LNCaP clone FGC (cell line): ENCODE measurements around the gene ADRB1.

Source experiments
- DNase-seq: peaks from one replicate; pipeline ENCODE4 v3.0.0-alpha.2; 2011; ENCODE audit warnings: low read depth
- H3K4me3 ChIP-seq: 2 replicates; pipeline ENCODE4 v1.5.1; 2011; ENCODE audit warnings: mild to moderate bottlenecking, low read depth, low read length, control low read depth
- TF ChIP-seq, protein P1 (sequence below): IDR thresholded peaks from 2 replicates; pipeline ENCODE4 v1.5.1; 2012; ENCODE audit warnings: mild to moderate bottlenecking; ENCODE audit not compliant: control insufficient read depth, insufficient read depth; ENCODE audit errors: extremely low read depth

The ADRB1 gene

DNA sequence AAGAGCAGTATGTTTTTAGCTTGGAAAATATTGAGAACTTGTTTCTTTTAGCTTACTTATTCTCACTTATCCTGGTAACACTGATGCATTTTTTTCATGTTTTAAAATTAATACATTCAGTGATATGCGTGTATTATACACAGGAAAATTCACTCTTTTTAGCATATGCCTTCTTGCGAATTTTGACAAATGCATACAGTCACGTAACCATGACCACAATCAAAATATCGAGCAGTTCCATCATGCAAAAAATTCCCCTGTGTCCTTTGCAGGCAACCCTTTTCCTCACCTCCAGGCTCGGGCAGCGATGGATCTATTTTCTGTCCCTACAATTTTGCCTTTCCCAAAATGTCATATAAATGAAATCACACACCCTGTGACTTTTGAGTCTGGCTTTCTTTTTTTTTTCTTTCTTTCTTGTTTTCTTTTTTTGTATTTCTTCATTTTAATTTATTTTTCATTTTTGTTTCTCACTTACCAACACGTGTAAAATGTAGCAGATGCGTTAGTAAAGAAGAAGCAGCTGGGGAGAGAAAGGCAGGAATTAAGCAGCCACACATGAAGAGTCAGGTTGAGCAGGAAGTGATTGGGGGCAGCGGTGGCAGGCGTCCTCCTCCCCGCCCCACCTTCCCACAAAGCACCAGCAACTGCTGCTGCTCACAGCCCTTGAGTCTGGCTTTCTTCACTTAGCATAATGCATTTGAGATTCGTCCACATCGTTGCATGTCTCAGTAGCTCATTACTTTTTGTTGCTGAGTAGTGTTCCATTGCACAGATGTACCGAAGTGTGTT is 29.9 kb downstream of the ADRB1 start:
- no peak overlapping the region for H3K4me3 ChIP-seq
- TF ChIP-seq, protein P1, sequence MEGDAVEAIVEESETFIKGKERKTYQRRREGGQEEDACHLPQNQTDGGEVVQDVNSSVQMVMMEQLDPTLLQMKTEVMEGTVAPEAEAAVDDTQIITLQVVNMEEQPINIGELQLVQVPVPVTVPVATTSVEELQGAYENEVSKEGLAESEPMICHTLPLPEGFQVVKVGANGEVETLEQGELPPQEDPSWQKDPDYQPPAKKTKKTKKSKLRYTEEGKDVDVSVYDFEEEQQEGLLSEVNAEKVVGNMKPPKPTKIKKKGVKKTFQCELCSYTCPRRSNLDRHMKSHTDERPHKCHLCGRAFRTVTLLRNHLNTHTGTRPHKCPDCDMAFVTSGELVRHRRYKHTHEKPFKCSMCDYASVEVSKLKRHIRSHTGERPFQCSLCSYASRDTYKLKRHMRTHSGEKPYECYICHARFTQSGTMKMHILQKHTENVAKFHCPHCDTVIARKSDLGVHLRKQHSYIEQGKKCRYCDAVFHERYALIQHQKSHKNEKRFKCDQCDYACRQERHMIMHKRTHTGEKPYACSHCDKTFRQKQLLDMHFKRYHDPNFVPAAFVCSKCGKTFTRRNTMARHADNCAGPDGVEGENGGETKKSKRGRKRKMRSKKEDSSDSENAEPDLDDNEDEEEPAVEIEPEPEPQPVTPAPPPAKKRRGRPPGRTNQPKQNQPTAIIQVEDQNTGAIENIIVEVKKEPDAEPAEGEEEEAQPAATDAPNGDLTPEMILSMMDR: no peak
- DNase-seq: no peak

DNA sequence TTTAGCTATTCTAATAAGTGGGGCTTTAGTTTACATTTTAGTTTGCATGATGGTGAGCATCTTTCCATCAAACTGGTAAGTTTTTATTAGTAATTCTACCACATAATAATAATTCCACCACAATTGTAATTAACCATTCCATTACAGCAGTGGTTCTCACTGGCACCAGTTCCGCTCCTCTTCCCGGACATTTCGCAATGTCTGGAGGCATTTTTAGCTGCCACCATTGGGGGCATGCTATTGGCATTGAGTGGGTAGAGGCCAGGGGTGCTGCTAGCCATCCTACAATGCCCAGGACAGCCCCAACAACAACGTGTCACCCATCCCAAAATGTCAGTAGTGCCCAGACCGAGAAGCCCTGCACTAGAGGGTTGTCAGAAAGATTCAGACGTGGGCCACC is 31.4 kb downstream of the ADRB1 start:
- no peak overlapping the region for H3K4me3 ChIP-seq
- TF ChIP-seq, protein P1: no peak
- DNase-seq: no peak

DNA sequence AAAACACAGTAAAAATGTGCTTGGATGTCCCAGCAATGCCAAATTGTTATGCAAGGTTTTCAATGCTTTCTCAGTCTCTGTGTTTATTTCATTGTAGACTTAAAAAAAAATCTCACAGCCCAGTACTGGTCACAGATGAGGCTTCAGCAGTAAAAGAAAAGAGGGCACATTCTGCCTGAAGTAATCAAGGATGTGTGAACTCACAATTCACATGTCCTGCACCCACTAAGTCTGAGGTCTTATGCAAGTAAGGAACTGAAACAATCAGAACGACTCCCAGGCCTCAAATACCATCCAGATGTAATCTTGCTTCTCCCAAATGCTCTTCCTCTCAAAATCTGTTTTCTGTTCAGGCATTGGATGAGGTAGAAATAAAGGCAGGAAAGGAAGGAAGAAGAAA is 33.7 kb downstream of the ADRB1 start:
- TF ChIP-seq, protein P1: no peak
- no peak for DNase-seq
- H3K4me3 ChIP-seq: no peak overlapping the region

DNA sequence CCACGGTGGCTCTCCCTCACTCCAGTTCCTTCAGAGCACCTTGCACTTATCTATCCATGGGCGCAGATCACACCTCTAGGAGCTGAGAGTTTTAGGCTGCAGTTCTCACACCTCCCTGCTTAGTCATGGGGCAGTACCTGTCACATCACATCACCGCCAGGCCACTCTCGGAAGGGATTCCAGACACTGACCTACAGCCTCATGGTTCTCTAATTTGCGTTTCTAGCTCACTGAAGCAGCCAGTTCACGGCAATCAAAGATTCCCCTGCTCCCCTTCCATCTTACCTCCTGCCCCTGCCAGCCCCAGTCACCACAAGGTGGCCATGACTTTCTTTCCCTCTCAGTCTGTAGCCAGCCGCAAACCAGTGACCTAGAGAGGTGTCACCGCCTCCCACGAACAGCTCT is 34.2 kb downstream of the ADRB1 start:
- TF ChIP-seq, protein P1: no peak
- DNase-seq: no peak
- H3K4me3 ChIP-seq: no peak overlapping the region

DNA sequence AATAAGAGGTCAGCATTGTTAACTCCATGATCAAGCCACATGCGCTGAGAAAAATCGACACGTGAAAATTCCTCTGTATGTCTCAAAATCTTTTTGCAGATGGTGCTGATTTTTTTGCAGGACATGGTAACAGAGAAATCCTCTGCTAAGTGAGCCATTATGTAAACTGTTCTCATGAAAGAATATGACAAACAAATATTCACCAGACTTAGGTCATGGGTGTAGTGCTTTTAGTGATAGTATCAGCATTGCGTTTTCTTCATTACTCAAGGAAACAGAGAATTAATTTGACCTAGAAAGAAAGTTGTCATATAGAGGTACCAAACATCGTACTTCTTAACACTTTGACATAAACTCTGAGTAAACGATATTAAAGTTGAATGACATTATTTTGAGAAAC is 34.7 kb downstream of the ADRB1 start:
- TF ChIP-seq, protein P1: no peak
- DNase-seq: no peak
- H3K4me3 ChIP-seq: no peak overlapping the region

DNA sequence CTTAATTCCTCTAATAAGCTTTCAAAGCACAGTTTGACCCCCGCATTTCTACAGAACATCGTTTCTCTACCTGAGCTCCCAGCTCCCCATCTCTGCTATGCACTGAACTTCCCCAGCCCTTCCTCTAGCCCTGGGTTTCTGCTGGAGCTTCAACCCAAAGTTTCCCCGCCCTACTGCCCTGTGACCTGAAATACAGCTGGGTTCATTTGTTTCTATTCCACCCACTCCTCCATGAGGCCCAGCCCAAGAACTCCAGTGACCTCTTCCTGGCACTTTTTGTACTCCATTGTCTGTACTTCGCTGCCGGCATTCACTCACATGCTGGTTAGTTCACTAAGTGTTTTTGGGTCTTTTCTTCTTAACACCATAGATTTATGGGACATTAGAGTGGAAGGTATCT is 35.8 kb downstream of the ADRB1 start:
- TF ChIP-seq, protein P1: no peak
- H3K4me3 ChIP-seq: no peak overlapping the region
- DNase-seq: no peak
